GM19397 (cell line): ENCODE results near the gene FAM234B.
"Not testable (repeated sequence)": the region's sequence is repeated elsewhere in the genome, so short reads cannot be mapped to it uniquely, and the experiment has no call there.

Source experiments
- ATAC-seq: cut with Tn5 transposase; IDR thresholded peaks from one replicate; pipeline ENCODE4 v1.9.1; 2021; ENCODE audit warnings: mild to moderate bottlenecking, moderate library complexity; ENCODE audit not compliant: unreplicated experiment

FAM234B gene

GRCh38 chr12:13023811-13024530, 20.2 kb upstream of the FAM234B start:
- no peak for ATAC-seq

DNA sequence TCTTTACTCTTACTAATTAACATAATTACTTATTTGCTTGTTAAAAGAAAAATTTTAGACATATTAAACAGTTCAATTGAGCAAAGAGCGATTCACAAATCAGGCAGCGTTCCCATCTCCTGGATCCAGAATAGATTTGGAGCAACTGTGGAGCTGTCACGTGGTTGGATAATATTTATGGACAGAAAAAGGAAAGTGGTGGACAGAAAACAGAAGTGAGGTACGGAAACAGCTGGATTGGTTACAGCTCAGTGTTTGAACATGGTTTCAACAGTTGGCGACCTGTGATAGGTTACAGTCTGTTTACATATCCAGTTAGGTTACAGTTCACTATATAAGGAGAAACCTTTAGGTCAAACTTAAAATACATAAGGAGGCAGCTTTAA, 19.7 kb upstream of the FAM234B start:
- ATAC-seq = no peak

DNA sequence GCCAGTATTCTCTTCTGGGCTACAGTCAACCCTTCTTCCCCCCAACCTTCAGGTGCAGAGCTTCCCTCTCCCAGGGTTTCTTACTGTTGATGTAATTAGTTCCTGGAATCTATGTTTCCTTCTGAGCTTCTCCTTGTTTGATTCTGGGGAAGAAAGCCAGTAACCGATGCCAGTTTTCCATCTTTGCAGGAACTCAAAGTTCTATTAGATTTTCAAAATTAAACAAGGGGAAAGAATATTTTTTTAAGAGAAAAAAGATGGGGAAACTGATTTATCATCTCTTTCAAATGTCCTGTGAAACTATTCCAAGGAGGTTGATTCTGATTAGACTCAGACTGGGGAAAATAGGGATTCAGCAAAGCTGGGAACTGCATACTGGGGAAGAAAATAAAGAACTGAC, 17.9 kb upstream of the FAM234B start:
- no peak for ATAC-seq

- no peak for ATAC-seq
These were observed 17.1 kb upstream of the FAM234B start for GRCh38 chr12:13027032-13027431.

- no peak for ATAC-seq
These were observed 16.7 kb upstream of the FAM234B start for GRCh38 chr12:13027508-13027907.

GRCh38 chr12:13028825-13029570, 15.2 kb upstream of the FAM234B start:
- ATAC-seq = no peak

GRCh38 chr12:13030541-13031291, 13.5 kb upstream of the FAM234B start:
- no peak for ATAC-seq

- ATAC-seq = no peak
These were observed 12.0 kb upstream of the FAM234B start for GRCh38 chr12:13032164-13032563.

DNA sequence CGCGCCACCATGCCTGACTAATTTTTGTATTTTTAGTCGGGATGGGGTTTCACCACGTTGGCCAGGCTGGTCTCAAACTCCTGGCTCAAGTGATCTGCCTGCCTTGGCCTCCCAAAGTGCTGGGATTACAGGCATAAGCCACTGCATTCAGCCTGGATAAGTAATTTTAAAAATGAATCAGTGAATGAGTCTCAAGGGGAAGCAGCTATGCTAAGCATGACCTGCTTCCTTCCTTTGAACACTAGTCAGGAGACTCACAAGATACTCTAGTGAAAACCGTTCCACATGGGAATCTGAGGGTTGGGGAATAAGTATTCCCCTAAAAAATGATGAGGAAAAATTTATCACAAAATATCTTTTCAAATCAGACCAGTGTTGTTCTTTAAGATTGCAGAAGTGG, 10.7 kb upstream of the FAM234B start:
- no peak for ATAC-seq

DNA sequence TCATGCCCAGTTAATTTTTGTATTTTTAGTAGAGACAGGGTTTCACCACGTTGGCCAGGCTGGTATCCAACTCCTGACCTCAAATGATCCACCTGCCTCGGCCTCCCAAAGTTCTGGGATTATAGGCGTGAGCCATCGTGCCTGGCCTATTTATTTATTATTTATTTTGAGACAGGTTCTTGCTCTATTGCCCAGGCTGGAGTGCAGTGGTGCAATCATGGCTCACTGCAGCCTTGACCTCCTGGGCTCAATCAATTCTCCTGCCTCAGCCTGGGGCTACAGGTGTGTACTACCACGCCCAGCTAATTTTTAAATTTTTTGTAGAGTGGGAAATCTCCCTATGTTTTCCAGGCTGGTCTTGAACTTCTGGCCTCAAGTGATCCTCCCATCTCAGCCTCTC, 8.8 kb upstream of the FAM234B start:
- ATAC-seq = not testable (repeated sequence)

DNA sequence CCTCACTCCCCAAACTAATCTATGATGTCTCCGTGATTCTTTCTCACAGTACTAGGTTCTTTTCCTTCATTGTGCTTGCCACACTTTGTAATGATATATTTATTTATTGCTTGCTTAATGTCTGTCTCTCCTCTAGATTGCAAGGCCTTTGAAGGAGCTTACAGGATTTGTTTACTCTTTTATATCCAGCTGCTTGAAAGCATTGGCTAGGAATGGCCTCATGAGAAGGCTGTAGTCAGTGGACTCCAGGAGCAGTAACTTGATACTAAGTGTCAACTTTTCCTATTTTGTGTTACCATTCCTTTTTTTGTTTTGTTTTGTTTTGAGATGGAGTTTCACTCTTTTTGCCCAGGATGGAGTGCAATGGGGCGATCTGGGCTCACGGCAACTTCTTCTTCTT, 7.3 kb upstream of the FAM234B start:
- ATAC-seq = no peak

GRCh38 chr12:13038491-13039161, 5.6 kb upstream of the FAM234B start:
- no peak for ATAC-seq

GRCh38 chr12:13039328-13039956, 4.7 kb upstream of the FAM234B start:
- no peak for ATAC-seq

DNA sequence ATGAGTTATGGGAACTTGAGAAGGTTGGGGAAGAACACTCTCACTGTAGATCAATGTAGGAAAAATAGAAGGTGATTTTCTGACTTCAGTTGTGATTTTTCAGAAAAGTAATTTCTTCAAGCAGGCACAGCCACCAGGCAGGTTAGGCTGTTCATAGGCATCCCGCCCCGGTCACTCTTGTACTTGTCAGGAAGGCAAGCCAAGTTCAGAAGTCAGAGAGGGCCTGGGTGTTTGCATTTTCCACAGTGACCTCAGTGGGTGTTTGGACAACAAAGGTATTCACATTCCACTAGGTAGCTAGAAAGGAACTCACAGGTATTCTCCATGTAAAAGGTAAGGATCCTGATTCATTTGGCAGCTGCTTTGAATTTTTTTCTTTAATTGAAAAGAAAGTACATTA, 3.0 kb upstream of the FAM234B start:
- no peak for ATAC-seq

DNA sequence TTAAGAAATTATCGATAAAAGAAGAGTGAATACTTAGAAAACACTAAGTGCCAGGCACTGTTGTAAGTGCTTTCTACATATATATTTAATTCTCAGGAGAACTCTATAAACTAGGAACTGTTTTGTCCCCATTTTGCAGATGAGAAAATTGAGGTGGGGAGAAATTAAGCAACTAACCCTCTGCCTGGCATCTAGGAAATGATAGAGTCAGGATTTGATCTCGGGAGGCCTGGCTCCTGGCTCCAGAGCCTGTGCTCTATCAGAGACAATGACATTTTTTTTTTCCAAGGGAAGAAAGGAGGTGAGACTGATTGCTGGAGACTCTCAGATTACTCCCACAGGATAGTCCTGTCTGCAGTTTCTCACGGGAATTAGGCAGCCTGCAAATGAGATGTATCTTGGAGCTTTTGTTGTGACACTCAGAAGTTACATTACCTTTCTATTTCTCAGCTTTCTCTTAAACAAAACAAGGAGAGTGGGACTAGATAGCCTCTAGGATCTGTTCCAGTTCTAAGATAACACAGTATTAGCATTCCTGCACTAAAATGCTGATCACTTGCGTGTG, 1.4 kb upstream of the FAM234B start:
- ATAC-seq = no peak

DNA sequence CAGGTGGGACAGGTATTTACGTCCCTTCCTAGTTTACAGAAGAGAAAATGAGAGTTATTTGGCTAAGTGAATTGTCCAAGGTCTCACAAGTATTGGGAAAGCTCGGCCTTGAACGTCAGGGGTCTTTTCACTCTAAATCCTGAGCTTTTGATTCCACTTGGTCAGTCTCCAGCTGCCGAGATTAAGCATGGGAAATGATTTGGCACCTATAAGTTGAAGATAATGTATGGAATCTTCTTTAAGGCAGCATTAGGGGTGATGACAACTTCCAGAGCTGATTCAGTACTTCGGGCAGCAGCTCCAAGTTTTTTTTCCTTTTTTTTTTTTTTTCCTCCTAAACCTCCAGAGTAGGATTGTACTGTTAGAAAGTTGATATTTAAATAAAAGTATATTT, 722 bp downstream of the FAM234B start:
- no peak for ATAC-seq

- no peak for ATAC-seq
These were observed 1.6 kb downstream of the FAM234B start for GRCh38 chr12:13045816-13046215.

DNA sequence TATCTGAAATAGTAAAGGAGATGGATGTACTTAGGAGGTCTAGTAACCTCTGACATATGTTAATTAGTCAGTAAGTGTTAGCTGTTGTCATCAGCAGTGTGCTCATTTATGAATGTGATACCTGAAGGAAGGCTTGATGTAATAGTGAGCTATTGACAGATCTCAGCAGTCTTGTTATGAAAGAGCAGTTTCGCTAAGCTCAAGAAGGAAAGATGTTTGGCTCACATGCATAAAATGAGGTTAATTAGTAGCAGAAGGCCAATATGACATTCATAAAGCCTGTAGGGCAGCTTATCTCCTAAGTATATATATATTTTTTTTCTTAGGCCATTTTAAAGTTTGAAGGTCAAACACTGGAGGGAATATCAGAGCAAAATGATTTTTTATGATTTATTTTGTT, 2.8 kb downstream of the FAM234B start:
- no peak for ATAC-seq

- no peak for ATAC-seq
These were observed 5.6 kb downstream of the FAM234B start for GRCh38 chr12:13049816-13050215.

DNA sequence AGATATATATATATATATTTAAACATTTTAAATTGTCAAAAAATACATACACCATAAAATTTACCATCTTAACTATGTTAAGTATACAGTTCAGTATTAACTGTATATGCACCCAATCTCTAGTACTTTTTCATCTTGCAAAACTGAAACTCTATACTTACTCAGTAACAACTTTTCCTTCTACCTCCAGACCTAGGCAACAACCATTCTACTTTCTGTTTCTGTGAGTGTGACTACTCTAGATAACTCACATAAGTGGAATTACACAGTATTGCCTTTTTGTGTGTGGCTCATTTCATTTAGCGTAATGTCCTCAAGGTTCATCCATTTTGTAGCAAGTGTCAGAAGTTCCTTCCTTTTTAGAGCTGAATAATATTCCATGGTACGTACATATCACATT, 8.2 kb downstream of the FAM234B start:
- ATAC-seq = no peak

DNA sequence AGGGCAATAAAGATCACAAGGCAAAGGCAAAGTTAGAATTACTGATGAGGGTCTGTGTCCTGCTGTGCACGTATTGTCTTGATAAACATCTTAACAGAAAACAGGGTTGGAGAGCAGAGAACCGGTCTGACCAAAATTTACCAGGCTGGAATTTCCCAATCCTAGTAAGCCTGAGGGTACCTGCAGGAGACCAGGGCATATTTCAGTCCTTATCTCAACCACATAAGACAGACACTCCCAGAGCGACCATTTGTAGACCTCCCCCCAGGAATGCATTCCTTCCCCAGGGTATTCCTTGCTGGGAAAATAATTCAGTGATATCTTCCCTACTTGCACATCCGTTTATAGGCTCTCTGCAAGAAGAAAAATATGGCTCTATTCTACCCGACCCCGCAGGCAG, 9.4 kb downstream of the FAM234B start:
- ATAC-seq = not testable (repeated sequence)
